ENCODE results near the gene BCR. TPM values are rescaled to one million over a fixed set of nuclear protein-coding genes. Genes with fewer than 3 reads are reported as not detected.

Gene BCR
- total and polyA plus RNA-seq, 2 donors (not counting 1 experiment from before 2014, with no cell fraction given): 30.2 to 46.4 TPM

GRCh38 chr22:23237201-23237798 lies 57.0 kb downstream of the BCR start:
- H3K27ac ChIP-seq (ENCODE audit: low read length in 2 of 2): no peak overlapping the region
- peaks cover 79% of the 10 kb centered on the region for H3K79me2 ChIP-seq (ENCODE audit: control insufficient read depth, insufficient read depth, low read length)
- H3K4me3 ChIP-seq (ENCODE audit: control extremely low read depth in 1 of 5, extremely low read depth in 1 of 5, insufficient read depth in 1 of 5, low read depth in 2 of 5, low read length in 4 of 5): no peak overlapping the region
- WGBS (ENCODE audit: insufficient coverage): 87% methylated on average over 16 of the region's 16 CpGs
- CTCF ChIA-PET: interaction anchor here (0.6 to 1.2 kb wide), 2 partner anchors 27 to 44 kb away, joined by 4 to 6 read pairs; no protein-coding TSS in a partner anchor
- Mint-ChIP-seq H3K27me3 (no peaks in the 10 kb centered on the region), H3K27ac (no peak overlapping the region), H3K4me1 (peaks cover 39% of the 10 kb centered on the region), H3K4me3 (no peak overlapping the region), H3K9me3 (ENCODE audit: insufficient read depth) (no peaks in the 10 kb centered on the region)
- peaks cover 54% of the 10 kb centered on the region for H4K20me1 ChIP-seq (ENCODE audit: control insufficient read depth, insufficient read depth, low read length, poor library complexity, severe bottlenecking)
- intact Hi-C loops (cut with micrococcal nuclease): no loop called here
- no peak for ATAC-seq (ENCODE audit: low read depth)
- H3K4me1 ChIP-seq (ENCODE audit: control insufficient read depth in 2 of 2, insufficient read depth in 2 of 2, low read length in 2 of 2): peaks cover 21 to 38% of the 10 kb centered on the region in 2 donors
- TF ChIP-seq CTCF (IDR thresholded peaks at IDR 0.05) (no peak), EZH2 (IDR thresholded peaks at IDR 0.05; ENCODE audit: borderline replicate concordance, insufficient read depth, low read depth, low read length, poor library complexity, severe bottlenecking) (no peak)
- POLR2A ChIA-PET: interaction anchor here (0.5 kb wide), 1 partner anchor 1502 kb away, joined by 4 read pairs; no protein-coding TSS in a partner anchor
- H3K4me2 ChIP-seq (replicated peaks; ENCODE audit: low read depth, low read length, poor library complexity, severe bottlenecking): no peak overlapping the region
- no peak overlapping the region for H3K9ac ChIP-seq (ENCODE audit: low read length)
- no peak for DNase-seq
- H2AFZ ChIP-seq (ENCODE audit: insufficient read depth, low read depth, low read length, poor library complexity, severe bottlenecking): no peak overlapping the region
- peaks cover 0 to 10% (median 0%) of the 10 kb centered on the region in 3 donors for H3K9me3 ChIP-seq (ENCODE audit: control extremely low read depth in 1 of 3, control insufficient read depth in 2 of 3, insufficient read depth in 1 of 3, low read length in 2 of 3)
- H3K36me3 ChIP-seq (replicated peaks in 1 of 2; ENCODE audit: control extremely low read depth in 1 of 2, control insufficient read depth in 1 of 2, extremely low read depth in 1 of 2, insufficient read depth in 2 of 2, low read length in 1 of 2): no peaks in the 10 kb centered on the region
- H3K27me3 ChIP-seq (replicated peaks in 1 of 4; ENCODE audit: control extremely low read depth in 1 of 4, control insufficient read depth in 3 of 4, insufficient read depth in 4 of 4, low read length in 3 of 4): peaks cover 0 to 3% (median 0%) of the 10 kb centered on the region in 4 experiments

DNA sequence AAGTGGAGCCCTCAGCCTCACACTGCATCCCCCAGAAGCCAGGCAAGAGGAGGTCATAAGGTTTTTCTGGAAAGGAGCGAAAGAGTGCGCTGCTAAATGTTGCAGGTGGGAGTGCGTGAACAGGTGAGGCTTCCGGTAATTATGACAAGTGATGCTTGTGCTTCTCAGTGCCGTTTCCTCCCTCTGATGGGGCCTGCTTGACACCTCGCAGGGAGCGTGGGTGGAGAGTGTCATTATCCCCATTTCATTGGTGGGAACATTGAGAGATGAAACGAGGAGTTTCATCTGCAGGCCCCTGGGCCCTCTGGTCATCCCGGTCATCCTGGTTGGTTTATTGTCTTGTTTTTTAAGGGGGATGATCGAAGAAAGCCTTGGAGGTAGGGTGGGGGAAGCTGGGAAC lies 57.5 kb downstream of the BCR start:
- no peak overlapping the region for H3K4me3 ChIP-seq (ENCODE audit: control extremely low read depth in 1 of 5, extremely low read depth in 1 of 5, insufficient read depth in 1 of 5, low read depth in 2 of 5, low read length in 4 of 5)
- no peak overlapping the region for H3K27ac ChIP-seq (ENCODE audit: low read length in 2 of 2)
- H2AFZ ChIP-seq (ENCODE audit: insufficient read depth, low read depth, low read length, poor library complexity, severe bottlenecking): no peak overlapping the region
- H3K4me1 Mint-ChIP-seq: peaks cover 41% of the 10 kb centered on the region
- H3K9ac ChIP-seq (ENCODE audit: low read length): no peak overlapping the region
- H3K4me3 Mint-ChIP-seq: no peak overlapping the region
- H3K27ac Mint-ChIP-seq: no peak overlapping the region
- H3K79me2 ChIP-seq (ENCODE audit: control insufficient read depth, insufficient read depth, low read length): peaks cover 73% of the 10 kb centered on the region
- peaks cover 27 to 39% of the 10 kb centered on the region in 2 donors for H3K4me1 ChIP-seq (ENCODE audit: control insufficient read depth in 2 of 2, insufficient read depth in 2 of 2, low read length in 2 of 2)
- H3K27me3 Mint-ChIP-seq: no peaks in the 10 kb centered on the region
- intact Hi-C loops (cut with micrococcal nuclease): no loop called here
- ChIA-PET CTCF (interaction anchor here (1.1 to 1.2 kb wide), 2 partner anchors 11 to 44 kb away, joined by 4 to 6 read pairs; no protein-coding TSS in a partner anchor), POLR2A (interaction anchor here (0.5 kb wide), 1 partner anchor 1503 kb away, joined by 4 read pairs; no protein-coding TSS in a partner anchor)
- TF ChIP-seq EZH2 (IDR thresholded peaks at IDR 0.05; ENCODE audit: borderline replicate concordance, insufficient read depth, low read depth, low read length, poor library complexity, severe bottlenecking): no peak
- ATAC-seq (ENCODE audit: low read depth) (no peak), DNase-seq (no peak)
- H3K9me3 ChIP-seq (ENCODE audit: control extremely low read depth in 1 of 3, control insufficient read depth in 2 of 3, insufficient read depth in 1 of 3, low read length in 2 of 3): peaks cover 0 to 10% (median 0%) of the 10 kb centered on the region in 3 donors
- no peaks in the 10 kb centered on the region for H3K36me3 ChIP-seq (replicated peaks in 1 of 2; ENCODE audit: control extremely low read depth in 1 of 2, control insufficient read depth in 1 of 2, extremely low read depth in 1 of 2, insufficient read depth in 2 of 2, low read length in 1 of 2)
- H3K9me3 Mint-ChIP-seq (ENCODE audit: insufficient read depth): no peaks in the 10 kb centered on the region
- H3K27me3 ChIP-seq (replicated peaks in 1 of 4; ENCODE audit: control extremely low read depth in 1 of 4, control insufficient read depth in 3 of 4, insufficient read depth in 4 of 4, low read length in 3 of 4): peaks cover 0 to 2% (median 0%) of the 10 kb centered on the region in 4 experiments
- H3K4me2 ChIP-seq (replicated peaks; ENCODE audit: low read depth, low read length, poor library complexity, severe bottlenecking): no peak overlapping the region
- 85% methylated on average over 7 of the region's 10 CpGs for WGBS (ENCODE audit: insufficient coverage)
- H4K20me1 ChIP-seq (ENCODE audit: control insufficient read depth, insufficient read depth, low read length, poor library complexity, severe bottlenecking): peaks cover 54% of the 10 kb centered on the region

Measured in B cell (primary cell).